Endothelial cell of umbilical vein (primary cell): ENCODE measurements around the gene AQP1. TPM values are rescaled to one million over a fixed set of nuclear protein-coding genes. Genes with fewer than 3 reads are reported as not detected.

ENCODE experiments used
- BruUV-seq: library from RNA; stranded (reverse); fragments of 400-500 nt; replicated peaks from 2 replicates; lab custom pipeline; 2021; lab: Mats Ljungman, UMichigan
- CTCF ChIA-PET: fragments of 300-600, 350-600 bp; sonication (Branson Sonifier 250); formaldehyde crosslinking; loops from one replicate; lab custom pipeline; 2021; ENCODE audit warnings: antibody characterized with exemption, inconsistent platforms; lab: Charles Lee
- POLR2A ChIA-PET: fragments of 300-600, 350-600 bp; sonication (Branson Sonifier 250); formaldehyde crosslinking; loops from one replicate; lab custom pipeline; 2021; ENCODE audit warnings: antibody characterized with exemption, inconsistent platforms; lab: Charles Lee
- DNase-seq: peaks from one replicate; pipeline ENCODE4 v3.0.0-alpha.2; 2011; ENCODE audit warnings: low read depth, low spot score
- FAIRE-seq: peaks from 2 replicates; lab custom pipeline; 2011; peaks lifted over from hg19 to GRCh38; lab: Jason Lieb, UNC
- H2AFZ ChIP-seq: 2 replicates; pipeline ENCODE4 v1.6.0; 2012; ENCODE audit warnings: low read depth, low read length, control low read depth, inconsistent platforms
- H3K27ac ChIP-seq: 2 replicates; pipeline ENCODE4 v1.5.1; 2011; ENCODE audit warnings: low read depth, mild to moderate bottlenecking, control low read depth, low read length, moderate library complexity; ENCODE audit not compliant: insufficient read depth
- H3K27me3 ChIP-seq, 2 experiments: 2 replicates each; pipeline versions ENCODE4 v1.6.0 to v1.6.1; 2011; ENCODE audit warnings: low read length in 2 of 2, mixed read lengths in 1 of 2; ENCODE audit not compliant: control insufficient read depth in 2 of 2, insufficient read depth in 2 of 2
- H3K36me3 ChIP-seq, 2 experiments: 2 replicates in 1 of 2; 3 replicates in 1 of 2; pipeline ENCODE4 v1.5.1; 2011; ENCODE audit warnings: low read length in 2 of 2, mild to moderate bottlenecking in 1 of 2, moderate library complexity in 1 of 2; ENCODE audit not compliant: control insufficient read depth in 2 of 2, insufficient read depth in 2 of 2; ENCODE audit errors: extremely low read depth in 1 of 2
- H3K4me1 ChIP-seq: 3 replicates; pipeline ENCODE4 v1.5.1; 2011; ENCODE audit warnings: mild to moderate bottlenecking, low read length; ENCODE audit not compliant: control insufficient read depth, insufficient read depth; ENCODE audit errors: extremely low read depth
- H3K4me2 ChIP-seq: 2 replicates; pipeline ENCODE4 v1.6.1; 2011; ENCODE audit warnings: low read length, control low read depth, mixed read lengths; ENCODE audit not compliant: insufficient read depth
- H3K4me3 ChIP-seq, 3 experiments: fragments of 200-600 bp in 1 of 3; sonication (generic), shearing (Covaris generic) in 1 of 3; replicated peaks in 1 of 3; 2 replicates each; pipeline ENCODE4 v1.5.1; 2011 to 2016; ENCODE audit warnings: control low read depth in 3 of 3, low read length in 3 of 3, mild to moderate bottlenecking in 2 of 3, inconsistent platforms in 1 of 3, low read depth in 1 of 3, moderate library complexity in 1 of 3; ENCODE audit not compliant: insufficient read depth in 1 of 3
- H3K79me2 ChIP-seq: 2 replicates; pipeline ENCODE4 v1.6.0; 2012; ENCODE audit warnings: low read length, inconsistent platforms; ENCODE audit not compliant: control insufficient read depth, insufficient read depth
- H3K9ac ChIP-seq: replicated peaks from 2 replicates; pipeline ENCODE3; 2011; ENCODE audit warnings: low read length, control low read depth; ENCODE audit not compliant: insufficient read depth; ENCODE audit errors: extremely low read depth
- H3K9me1 ChIP-seq: replicated peaks from 3 replicates; pipeline ENCODE4 v1.6.0; 2011; ENCODE audit warnings: mild to moderate bottlenecking, low read length; ENCODE audit not compliant: control insufficient read depth, insufficient read depth; ENCODE audit errors: extremely low read depth
- H3K9me3 ChIP-seq: replicated peaks from 2 replicates; pipeline ENCODE4 v1.5.1; 2012; ENCODE audit warnings: low read length, inconsistent platforms; ENCODE audit not compliant: control insufficient read depth, insufficient read depth
- H4K20me1 ChIP-seq: replicated peaks from 2 replicates; pipeline ENCODE3; 2011; ENCODE audit warnings: mild to moderate bottlenecking, low read length; ENCODE audit not compliant: control insufficient read depth, insufficient read depth; ENCODE audit errors: extremely low read depth
- EZH2 ChIP-seq: IDR thresholded peaks from 2 replicates; pipeline ENCODE4 v1.6.1; 2012; ENCODE audit warnings: borderline replicate concordance, low read depth, mild to moderate bottlenecking, moderate library complexity, low read length, inconsistent platforms; ENCODE audit not compliant: severe bottlenecking
- FOS ChIP-seq: IDR thresholded peaks from 2 replicates; pipeline ENCODE4 v1.6.1; 2011; ENCODE audit warnings: mild to moderate bottlenecking, low read length, moderate library complexity, borderline replicate concordance; ENCODE audit not compliant: insufficient read depth
- JUN ChIP-seq: IDR thresholded peaks from 2 replicates; pipeline ENCODE4 v1.6.1; 2011; ENCODE audit warnings: borderline replicate concordance, low read depth; ENCODE audit not compliant: insufficient read length, insufficient read depth
- MYC ChIP-seq: IDR thresholded peaks from one replicate; pipeline ENCODE4 v1.6.1; 2011; ENCODE audit warnings: mild to moderate bottlenecking, low read depth, low read length
- POLR2AphosphoS5 ChIP-seq: IDR thresholded peaks from 2 replicates; pipeline ENCODE4 v1.6.1; 2012; ENCODE audit warnings: low read depth, mild to moderate bottlenecking, control low read depth, low read length, moderate library complexity; ENCODE audit not compliant: insufficient read depth
- dilution Hi-C: fragments of 300-500 bp; cut with MboI; formaldehyde crosslinking; loops from one replicate; pipeline ENCODE4 v1.15.0; 2019; ENCODE audit warnings: low sequenced_read_pairs; ENCODE audit not compliant: extremely low pct_ligation_motif_present
- intact Hi-C: fragments of 100-400 bp; cut with micrococcal nuclease; formaldehyde crosslinking; loops from one replicate; pipeline ENCODE4 v1.10.0; 2022
- polyA plus RNA-seq, 4 experiments: library from polyadenylated mRNA; depleted of rRNA in 3 of 4; stranded (reverse) in 3 of 4; unstranded in 1 of 4; fragments of >200 nt; gene quantifications; 2 replicates each; pipeline versions ENCODE4 v1.2.1 to v1.2.3, GENCODE V29; 2011 to 2012; ENCODE audit warnings: missing spikeins in 1 of 4
- total RNA-seq: library from RNA; stranded (reverse); gene quantifications from 2 replicates; pipeline ENCODE4 v1.2.3, GENCODE V29; 2021
- TF ChIP-seq, protein P1 (sequence below): IDR thresholded peaks from 2 replicates; pipeline ENCODE4 v1.6.1; 2011; ENCODE audit not compliant: insufficient read depth, insufficient read length

Gene AQP1
- total and polyA plus RNA-seq, 2 donors (not counting 3 experiments of a cell fraction or from before 2014, with no cell fraction given): 11.7 to 15.9 TPM

DNA sequence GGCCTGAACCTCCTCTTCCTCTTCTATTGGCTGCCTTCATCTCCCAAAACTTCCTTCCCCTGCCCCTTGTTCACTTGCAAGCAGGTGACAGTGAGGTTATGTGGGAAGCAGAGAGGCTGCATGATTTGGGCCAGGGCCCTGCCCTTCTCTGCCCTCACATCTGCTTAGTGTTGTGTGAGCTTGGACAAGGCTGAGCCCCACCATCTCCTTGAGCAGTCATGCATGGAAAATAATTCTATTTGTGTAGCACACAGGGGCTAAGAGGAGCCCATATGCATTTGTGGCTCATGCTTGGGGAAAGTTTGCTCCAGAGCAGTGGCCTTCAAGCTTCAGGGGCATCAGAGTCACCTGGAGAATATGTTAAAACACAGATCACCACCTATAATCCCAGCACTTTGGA is 26.8 kb upstream of the AQP1 start:
- Histone ChIP-seq H3K4me1 (no peaks in the 10 kb centered on the region), H3K27me3 (peaks cover 10 to 13% of the 10 kb centered on the region in 2 experiments), H4K20me1 (no peaks in the 10 kb centered on the region), H3K27ac (no peak overlapping the region), H3K4me3 (no peak overlapping the region), H3K4me2 (no peak overlapping the region), H2AFZ (no peak overlapping the region), H3K9me1 (no peaks in the 10 kb centered on the region), H3K9me3 (no peaks in the 10 kb centered on the region), H3K79me2 (no peaks in the 10 kb centered on the region), H3K9ac (no peak overlapping the region), H3K36me3 (no peaks in the 10 kb centered on the region)
- TF ChIP-seq MYC (no peak), JUN (no peak), EZH2 (no peak), POLR2AphosphoS5 (no peak)
- TF ChIP-seq, protein P1, sequence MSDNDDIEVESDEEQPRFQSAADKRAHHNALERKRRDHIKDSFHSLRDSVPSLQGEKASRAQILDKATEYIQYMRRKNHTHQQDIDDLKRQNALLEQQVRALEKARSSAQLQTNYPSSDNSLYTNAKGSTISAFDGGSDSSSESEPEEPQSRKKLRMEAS: no peak
- dilution Hi-C loops (no loop called here), intact Hi-C loops (no loop called here)
- ChIA-PET POLR2A (no interaction called here), CTCF (interaction anchor here (1.3 to 2.1 kb wide), 3 partner anchors 24 to 54 kb away, joined by 3 to 6 read pairs (median 4); no protein-coding TSS in a partner anchor)
- FAIRE-seq: no peak
- no peak for DNase-seq
- no TSS peak for BruUV-seq

DNA sequence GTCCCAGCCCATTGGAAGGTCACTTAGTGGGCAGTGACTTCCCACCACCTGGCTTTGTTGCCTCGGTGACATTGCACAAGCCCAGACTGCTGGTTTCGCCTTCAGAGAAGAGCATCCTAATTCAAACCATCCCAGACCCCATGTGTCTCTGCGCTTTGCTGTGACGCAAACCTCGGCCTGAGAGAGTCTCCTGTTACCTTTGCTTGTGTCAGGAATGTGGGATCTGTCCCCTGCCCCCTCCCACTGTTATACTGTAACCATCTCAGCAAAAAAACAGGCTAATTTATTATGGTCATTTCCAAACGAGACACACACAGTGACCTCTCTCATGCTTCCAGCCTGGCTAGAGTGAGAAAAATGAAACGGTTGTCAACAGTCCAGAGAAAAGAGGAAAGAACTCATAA is 25.0 kb upstream of the AQP1 start:
- Histone ChIP-seq H3K27ac (no peak overlapping the region), H3K79me2 (no peaks in the 10 kb centered on the region), H4K20me1 (no peaks in the 10 kb centered on the region), H3K9ac (no peak overlapping the region), H2AFZ (no peak overlapping the region), H3K4me1 (no peaks in the 10 kb centered on the region), H3K4me2 (no peak overlapping the region), H3K36me3 (no peaks in the 10 kb centered on the region), H3K9me3 (no peaks in the 10 kb centered on the region), H3K9me1 (no peaks in the 10 kb centered on the region), H3K4me3 (no peak overlapping the region), H3K27me3 (peaks cover 23 to 27% of the 10 kb centered on the region in 2 experiments)
- ChIA-PET CTCF (interaction anchor here (0.9 to 2.1 kb wide), 3 partner anchors 22 to 52 kb away, joined by 4 to 6 read pairs (median 4); no protein-coding TSS in a partner anchor), POLR2A (interaction anchor here (0.6 kb wide), 1 partner anchor 281 kb away, joined by 11 read pairs; no protein-coding TSS in a partner anchor)
- BruUV-seq: no TSS peak
- no peak for TF ChIP-seq POLR2AphosphoS5
- no peak for TF ChIP-seq EZH2
- no peak for TF ChIP-seq FOS
- DNase-seq: peak; percentile 89
- FAIRE-seq: no peak
- dilution Hi-C loops (no loop called here), intact Hi-C loops (no loop called here)
